Measurements from ENCODE around the gene NAPSA. TPM values are rescaled to one million over a fixed set of nuclear protein-coding genes. Genes with fewer than 3 reads are reported as not detected.

Gene NAPSA
- total and polyA plus RNA-seq, 2 donors (not counting 1 experiment from before 2014, with no cell fraction given), result 0.03 to 0.17 TPM

DNA sequence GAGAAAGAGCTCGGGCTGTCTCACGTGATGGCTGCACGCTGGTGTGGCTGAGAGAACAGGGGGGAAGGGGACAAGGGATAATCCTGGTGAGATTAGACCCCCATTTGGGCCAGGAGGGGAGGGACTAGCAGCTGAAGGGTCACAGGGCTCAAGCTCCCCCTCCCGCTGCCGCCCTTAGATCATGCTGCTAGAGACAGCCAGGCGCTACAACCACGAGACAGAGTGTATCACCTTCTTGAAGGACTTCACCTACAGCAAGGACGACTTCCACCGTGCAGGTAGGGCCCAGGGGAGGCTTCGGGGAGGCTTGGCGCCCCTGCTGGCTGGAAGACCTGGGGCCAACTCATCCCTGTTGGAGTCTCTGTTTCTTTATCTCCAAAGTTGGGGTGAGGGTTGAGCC is 14.2 kb upstream of the NAPSA start:
- Histone ChIP-seq H3K4me1 (ENCODE audit: control insufficient read depth, extremely low read depth, insufficient read depth, low read length) (peaks cover 2% of the 10 kb centered on the region), H3K79me2 (ENCODE audit: control insufficient read depth, insufficient read depth, low read length) (no peaks in the 10 kb centered on the region), H3K9ac (ENCODE audit: insufficient read depth, low read length) (no peak overlapping the region), H3K4me2 (ENCODE audit: extremely low read depth, insufficient read depth, low read length) (no peak overlapping the region), H3K9me3 (ENCODE audit: control insufficient read depth, insufficient read depth, low read depth, low read length) (no peaks in the 10 kb centered on the region), H2AFZ (ENCODE audit: low read length) (no peak overlapping the region), H3K4me3 (replicated peaks in 1 of 4; ENCODE audit: control extremely low read depth in 1 of 4, insufficient read depth in 1 of 4, low read depth in 3 of 4, low read length in 4 of 4) (no peak overlapping the region), H3K27ac (ENCODE audit: insufficient read depth, low read length) (no peak overlapping the region), H3K36me3 (ENCODE audit: control insufficient read depth, insufficient read depth, low read length) (peaks cover 28% of the 10 kb centered on the region), H3K27me3 (ENCODE audit: control insufficient read depth, insufficient read depth, low read length) (no peaks in the 10 kb centered on the region), H4K20me1 (ENCODE audit: control insufficient read depth, extremely low read depth, insufficient read depth, low read length) (no peaks in the 10 kb centered on the region)
- TF ChIP-seq EZH2 (IDR thresholded peaks at IDR 0.05; ENCODE audit: low read length, missing control alignments) (no peak), CTCF (conservative IDR thresholded peaks at IDR 0.05 in 1 of 2, IDR thresholded peaks at IDR 0.05 in 1 of 2; ENCODE audit: low read depth in 1 of 2, low read length in 2 of 2) (no peak)
- DNase-seq (ENCODE audit: low read depth in 2 of 2), result no peak

- Histone ChIP-seq H3K79me2 (ENCODE audit: control insufficient read depth, insufficient read depth, low read length) (no peaks in the 10 kb centered on the region), H3K4me3 (replicated peaks in 1 of 4; ENCODE audit: control extremely low read depth in 1 of 4, insufficient read depth in 1 of 4, low read depth in 3 of 4, low read length in 4 of 4) (no peak overlapping the region), H3K27me3 (ENCODE audit: control insufficient read depth, insufficient read depth, low read length) (no peaks in the 10 kb centered on the region), H2AFZ (ENCODE audit: low read length) (no peak overlapping the region), H3K27ac (ENCODE audit: insufficient read depth, low read length) (no peak overlapping the region), H3K9me3 (ENCODE audit: control insufficient read depth, insufficient read depth, low read depth, low read length) (no peaks in the 10 kb centered on the region), H3K4me1 (ENCODE audit: control insufficient read depth, extremely low read depth, insufficient read depth, low read length) (peaks cover 2% of the 10 kb centered on the region), H3K4me2 (ENCODE audit: extremely low read depth, insufficient read depth, low read length) (no peak overlapping the region), H3K9ac (ENCODE audit: insufficient read depth, low read length) (no peak overlapping the region), H3K36me3 (ENCODE audit: control insufficient read depth, insufficient read depth, low read length) (peaks cover 28% of the 10 kb centered on the region), H4K20me1 (ENCODE audit: control insufficient read depth, extremely low read depth, insufficient read depth, low read length) (no peaks in the 10 kb centered on the region)
- DNase-seq (ENCODE audit: low read depth in 2 of 2), result no peak
- TF ChIP-seq EZH2 (IDR thresholded peaks at IDR 0.05; ENCODE audit: low read length, missing control alignments), result no peak
- no peak for TF ChIP-seq CTCF (conservative IDR thresholded peaks at IDR 0.05 in 1 of 2, IDR thresholded peaks at IDR 0.05 in 1 of 2; ENCODE audit: low read depth in 1 of 2, low read length in 2 of 2)
These were observed 13.4 kb upstream of the NAPSA start for GRCh38 chr19:50378863-50379236.

GRCh38 chr19:50378169-50378862 is 12.9 kb upstream of the NAPSA start:
- Histone ChIP-seq H3K4me3 (replicated peaks in 1 of 4; ENCODE audit: control extremely low read depth in 1 of 4, insufficient read depth in 1 of 4, low read depth in 3 of 4, low read length in 4 of 4) (no peak overlapping the region), H2AFZ (ENCODE audit: low read length) (no peak overlapping the region), H3K4me2 (ENCODE audit: extremely low read depth, insufficient read depth, low read length) (no peak overlapping the region), H3K9ac (ENCODE audit: insufficient read depth, low read length) (no peak overlapping the region), H3K79me2 (ENCODE audit: control insufficient read depth, insufficient read depth, low read length) (no peaks in the 10 kb centered on the region), H3K4me1 (ENCODE audit: control insufficient read depth, extremely low read depth, insufficient read depth, low read length) (no peaks in the 10 kb centered on the region), H3K27me3 (ENCODE audit: control insufficient read depth, insufficient read depth, low read length) (no peaks in the 10 kb centered on the region), H3K27ac (ENCODE audit: insufficient read depth, low read length) (no peak overlapping the region), H4K20me1 (ENCODE audit: control insufficient read depth, extremely low read depth, insufficient read depth, low read length) (no peaks in the 10 kb centered on the region), H3K9me3 (ENCODE audit: control insufficient read depth, insufficient read depth, low read depth, low read length) (no peaks in the 10 kb centered on the region), H3K36me3 (ENCODE audit: control insufficient read depth, insufficient read depth, low read length) (peaks cover 28% of the 10 kb centered on the region)
- no peak for TF ChIP-seq CTCF (conservative IDR thresholded peaks at IDR 0.05 in 1 of 2, IDR thresholded peaks at IDR 0.05 in 1 of 2; ENCODE audit: low read depth in 1 of 2, low read length in 2 of 2)
- TF ChIP-seq EZH2 (IDR thresholded peaks at IDR 0.05; ENCODE audit: low read length, missing control alignments), result no peak
- no peak for DNase-seq (ENCODE audit: low read depth in 2 of 2)

Data from fibroblast of lung (primary cell).